Measurements from ENCODE around the gene CLSTN2. TPM values are rescaled to one million over a fixed set of nuclear protein-coding genes. Genes with fewer than 3 reads are reported as not detected.

Gene CLSTN2
- total RNA-seq, 2 donors from 2014 or later: 0.08 TPM; not detected in 1

- Mint-ChIP-seq H3K36me3 (ENCODE audit: low read depth) (no peaks in the 10 kb centered on the region), H3K27me3 (no peaks in the 10 kb centered on the region), H3K4me3 (no peak overlapping the region), H3K27ac (no peak overlapping the region), H3K4me1 (no peaks in the 10 kb centered on the region), H3K9me3 (no peaks in the 10 kb centered on the region)
- ATAC-seq (replicated peaks): no peak
These were observed 617.9 kb downstream of the CLSTN2 start for GRCh38 chr3:140552898-140553297.

- ATAC-seq (replicated peaks): no peak
- H3K9me3 Mint-ChIP-seq: no peaks in the 10 kb centered on the region
- H3K4me1 Mint-ChIP-seq: no peaks in the 10 kb centered on the region
- no peaks in the 10 kb centered on the region for H3K27me3 Mint-ChIP-seq
- no peak overlapping the region for H3K27ac Mint-ChIP-seq
- H3K4me3 Mint-ChIP-seq: no peak overlapping the region
- no peaks in the 10 kb centered on the region for H3K36me3 Mint-ChIP-seq (ENCODE audit: low read depth)
These were observed 618.6 kb downstream of the CLSTN2 start for GRCh38 chr3:140553591-140553990.

- no peaks in the 10 kb centered on the region for H3K9me3 Mint-ChIP-seq
- no peaks in the 10 kb centered on the region for H3K4me1 Mint-ChIP-seq
- H3K36me3 Mint-ChIP-seq (ENCODE audit: low read depth): no peaks in the 10 kb centered on the region
- ATAC-seq (replicated peaks): no peak
- H3K27ac Mint-ChIP-seq: no peak overlapping the region
- peaks cover 5% of the 10 kb centered on the region for H3K27me3 Mint-ChIP-seq
- no peak overlapping the region for H3K4me3 Mint-ChIP-seq
These were observed 620.7 kb downstream of the CLSTN2 start for GRCh38 chr3:140555666-140556065.

- H3K9me3 Mint-ChIP-seq: no peaks in the 10 kb centered on the region
- no peaks in the 10 kb centered on the region for H3K36me3 Mint-ChIP-seq (ENCODE audit: low read depth)
- no peak for ATAC-seq (replicated peaks)
- H3K27me3 Mint-ChIP-seq: peaks cover 5% of the 10 kb centered on the region
- no peaks in the 10 kb centered on the region for H3K4me1 Mint-ChIP-seq
- H3K27ac Mint-ChIP-seq: no peak overlapping the region
- no peak overlapping the region for H3K4me3 Mint-ChIP-seq
These were observed 622.5 kb downstream of the CLSTN2 start for GRCh38 chr3:140557476-140557875.

- no peaks in the 10 kb centered on the region for H3K4me1 Mint-ChIP-seq
- ATAC-seq (replicated peaks): no peak
- H3K27ac Mint-ChIP-seq: no peak overlapping the region
- H3K4me3 Mint-ChIP-seq: no peak overlapping the region
- peaks cover 5% of the 10 kb centered on the region for H3K27me3 Mint-ChIP-seq
- H3K36me3 Mint-ChIP-seq (ENCODE audit: low read depth): no peaks in the 10 kb centered on the region
- H3K9me3 Mint-ChIP-seq: no peaks in the 10 kb centered on the region
These were observed 624.6 kb downstream of the CLSTN2 start for GRCh38 chr3:140559546-140559945.

GRCh38 chr3:140563206-140563760 is 628.3 kb downstream of the CLSTN2 start:
- Mint-ChIP-seq H3K27me3 (peaks cover 5% of the 10 kb centered on the region), H3K36me3 (ENCODE audit: low read depth) (no peaks in the 10 kb centered on the region), H3K4me1 (no peaks in the 10 kb centered on the region), H3K4me3 (no peak overlapping the region), H3K27ac (no peak overlapping the region), H3K9me3 (no peaks in the 10 kb centered on the region)
- no peak for ATAC-seq (replicated peaks)

- ATAC-seq (replicated peaks): no peak
- Mint-ChIP-seq H3K27me3 (no peaks in the 10 kb centered on the region), H3K4me3 (no peak overlapping the region)
These were observed 633.1 kb downstream of the CLSTN2 start for GRCh38 chr3:140568131-140568530.

GRCh38 chr3:140568842-140569520 is 634.0 kb downstream of the CLSTN2 start:
- Mint-ChIP-seq H3K4me3 (no peak overlapping the region), H3K27ac (no peak overlapping the region), H3K9me3 (no peaks in the 10 kb centered on the region), H3K27me3 (no peaks in the 10 kb centered on the region), H3K4me1 (no peaks in the 10 kb centered on the region), H3K36me3 (ENCODE audit: low read depth) (no peaks in the 10 kb centered on the region)
- ATAC-seq (replicated peaks): no peak

More at GRCh38 chr3:140568131-140568530, 633.1 kb downstream of the CLSTN2 start:
- H3K36me3 Mint-ChIP-seq (ENCODE audit: low read depth): no peaks in the 10 kb centered on the region
- no peaks in the 10 kb centered on the region for H3K4me1 Mint-ChIP-seq
- no peaks in the 10 kb centered on the region for H3K9me3 Mint-ChIP-seq
- H3K27ac Mint-ChIP-seq: no peak overlapping the region

GRCh38 chr3:140570602-140571001 is 635.6 kb downstream of the CLSTN2 start:
- Mint-ChIP-seq H3K27me3 (no peaks in the 10 kb centered on the region), H3K4me3 (no peak overlapping the region), H3K4me1 (no peaks in the 10 kb centered on the region), H3K36me3 (ENCODE audit: low read depth) (no peaks in the 10 kb centered on the region), H3K9me3 (no peaks in the 10 kb centered on the region), H3K27ac (no peak overlapping the region)
- ATAC-seq (replicated peaks): no peak

- Mint-ChIP-seq H3K27ac (no peak overlapping the region), H3K9me3 (no peaks in the 10 kb centered on the region), H3K36me3 (ENCODE audit: low read depth) (no peaks in the 10 kb centered on the region), H3K4me1 (no peaks in the 10 kb centered on the region), H3K27me3 (no peaks in the 10 kb centered on the region), H3K4me3 (no peak overlapping the region)
- ATAC-seq (replicated peaks): no peak
These were observed 636.9 kb downstream of the CLSTN2 start for GRCh38 chr3:140571836-140572235.

- H3K4me1 Mint-ChIP-seq: no peaks in the 10 kb centered on the region
- H3K27me3 Mint-ChIP-seq: no peaks in the 10 kb centered on the region
- no peak for ATAC-seq (replicated peaks)
- no peaks in the 10 kb centered on the region for H3K9me3 Mint-ChIP-seq
- H3K4me3 Mint-ChIP-seq: no peak overlapping the region
- no peaks in the 10 kb centered on the region for H3K36me3 Mint-ChIP-seq (ENCODE audit: low read depth)
- no peak overlapping the region for H3K27ac Mint-ChIP-seq
These were observed 637.3 kb downstream of the CLSTN2 start for GRCh38 chr3:140572334-140572733.

- Mint-ChIP-seq H3K27me3 (no peaks in the 10 kb centered on the region), H3K9me3 (no peaks in the 10 kb centered on the region), H3K27ac (no peak overlapping the region), H3K36me3 (ENCODE audit: low read depth) (no peaks in the 10 kb centered on the region), H3K4me1 (no peaks in the 10 kb centered on the region), H3K4me3 (no peak overlapping the region)
- no peak for ATAC-seq (replicated peaks)
These were observed 638.0 kb downstream of the CLSTN2 start for GRCh38 chr3:140573011-140573410.

- Mint-ChIP-seq H3K36me3 (ENCODE audit: low read depth) (no peaks in the 10 kb centered on the region), H3K4me1 (no peaks in the 10 kb centered on the region), H3K9me3 (no peaks in the 10 kb centered on the region), H3K27me3 (peaks cover 4% of the 10 kb centered on the region), H3K27ac (no peak overlapping the region), H3K4me3 (no peak overlapping the region)
- no peak for ATAC-seq (replicated peaks)
These were observed 639.4 kb downstream of the CLSTN2 start for GRCh38 chr3:140574375-140574774.

GRCh38 chr3:140576449-140576848 is 641.5 kb downstream of the CLSTN2 start:
- H3K4me1 Mint-ChIP-seq: no peaks in the 10 kb centered on the region
- H3K27me3 Mint-ChIP-seq: peaks cover 4% of the 10 kb centered on the region
- no peak overlapping the region for H3K27ac Mint-ChIP-seq
- no peaks in the 10 kb centered on the region for H3K36me3 Mint-ChIP-seq (ENCODE audit: low read depth)
- H3K4me3 Mint-ChIP-seq: no peak overlapping the region
- ATAC-seq (replicated peaks): no peak
- no peaks in the 10 kb centered on the region for H3K9me3 Mint-ChIP-seq

GRCh38 chr3:140577911-140578310 is 642.9 kb downstream of the CLSTN2 start:
- Mint-ChIP-seq H3K36me3 (ENCODE audit: low read depth) (no peaks in the 10 kb centered on the region), H3K27ac (no peak overlapping the region), H3K9me3 (no peaks in the 10 kb centered on the region), H3K4me3 (no peak overlapping the region), H3K27me3 (peaks cover 4% of the 10 kb centered on the region), H3K4me1 (no peaks in the 10 kb centered on the region)
- ATAC-seq (replicated peaks): no peak

Measured in activated T-helper 17 cell treated with anti-CD3 and anti-CD28 coated beads, Interleukin-2, amount 50 U/mL, for 72 hours (primary cell).